Nephron (organoid): ENCODE results near the gene OLFML2B.

Source experiments
- H3K27ac Mint-ChIP-seq, 3 experiments: 2 replicates each; pipeline ENCODE4 v1.8.0; 2020; ENCODE audit warnings: mixed read lengths in 3 of 3, mild to moderate bottlenecking in 2 of 3, moderate library complexity in 1 of 3
- H3K27me3 Mint-ChIP-seq: 2 replicates; pipeline ENCODE4 v1.8.0; 2021; ENCODE audit warnings: low read depth, mild to moderate bottlenecking, moderate library complexity, mixed read lengths
- H3K36me3 Mint-ChIP-seq: 2 replicates; pipeline ENCODE4 v1.8.0; 2020; ENCODE audit warnings: low read depth, mixed read lengths
- H3K4me1 Mint-ChIP-seq: 2 replicates; pipeline ENCODE4 v1.8.0; 2020; ENCODE audit warnings: mixed read lengths
- H3K4me3 Mint-ChIP-seq, 3 experiments: 2 replicates each; pipeline ENCODE4 v1.8.0; 2020; ENCODE audit warnings: mild to moderate bottlenecking in 3 of 3, mixed read lengths in 3 of 3, moderate library complexity in 2 of 3
- H3K9me3 Mint-ChIP-seq: 2 replicates; pipeline ENCODE4 v1.8.0; 2020; ENCODE audit warnings: mixed read lengths
- CTCF ChIP-seq, 3 experiments: fragments of 200-600 bp; sonication (generic); IDR thresholded peaks; one replicate each; pipeline ENCODE4 v1.5.0; 2021; ENCODE audit warnings: antibody characterized with exemption in 3 of 3; ENCODE audit not compliant: unreplicated experiment in 3 of 3

The OLFML2B gene

GRCh38 chr1:161948435-161948834 is 75.2 kb downstream of the OLFML2B start:
- peaks cover 23% of the 10 kb centered on the region for H3K36me3 Mint-ChIP-seq
- H3K4me1 Mint-ChIP-seq, result peaks cover 34% of the 10 kb centered on the region
- H3K9me3 Mint-ChIP-seq, result no peaks in the 10 kb centered on the region
- no peaks in the 10 kb centered on the region for H3K27me3 Mint-ChIP-seq
- H3K4me3 Mint-ChIP-seq, result no peak overlapping the region
- TF ChIP-seq CTCF (IDR thresholded peaks at IDR 0.05; ENCODE audit: unreplicated experiment in 3 of 3), result no peak
- peak overlapping the region in 2 of 3 experiments; percentile 23 to 33 for H3K27ac Mint-ChIP-seq

- no peak for TF ChIP-seq CTCF (IDR thresholded peaks at IDR 0.05; ENCODE audit: unreplicated experiment in 3 of 3)
- H3K36me3 Mint-ChIP-seq, result peaks cover 21% of the 10 kb centered on the region
- H3K9me3 Mint-ChIP-seq, result no peaks in the 10 kb centered on the region
- peak overlapping the region in 1 of 3 experiments; percentile 45 for H3K27ac Mint-ChIP-seq
- H3K4me1 Mint-ChIP-seq, result peaks cover 33% of the 10 kb centered on the region
- H3K27me3 Mint-ChIP-seq, result no peaks in the 10 kb centered on the region
- no peak overlapping the region for H3K4me3 Mint-ChIP-seq
These were observed 77.3 kb downstream of the OLFML2B start for GRCh38 chr1:161946071-161946987.

GRCh38 chr1:161945306-161946060 is 78.2 kb downstream of the OLFML2B start:
- no peak for TF ChIP-seq CTCF (IDR thresholded peaks at IDR 0.05; ENCODE audit: unreplicated experiment in 3 of 3)
- peaks cover 21% of the 10 kb centered on the region for H3K36me3 Mint-ChIP-seq
- no peak overlapping the region for H3K4me3 Mint-ChIP-seq
- H3K4me1 Mint-ChIP-seq, result peaks cover 36% of the 10 kb centered on the region
- H3K27ac Mint-ChIP-seq, result no peak overlapping the region
- no peaks in the 10 kb centered on the region for H3K9me3 Mint-ChIP-seq
- H3K27me3 Mint-ChIP-seq, result no peaks in the 10 kb centered on the region

- Mint-ChIP-seq H3K4me1 (peaks cover 26% of the 10 kb centered on the region), H3K9me3 (no peaks in the 10 kb centered on the region), H3K27ac (no peak overlapping the region), H3K27me3 (no peaks in the 10 kb centered on the region), H3K4me3 (no peak overlapping the region), H3K36me3 (peaks cover 17% of the 10 kb centered on the region)
- TF ChIP-seq CTCF (IDR thresholded peaks at IDR 0.05; ENCODE audit: unreplicated experiment in 3 of 3), result no peak
These were observed 79.3 kb downstream of the OLFML2B start for GRCh38 chr1:161944381-161944780.

GRCh38 chr1:161943737-161944136 is 79.9 kb downstream of the OLFML2B start:
- Mint-ChIP-seq H3K27ac (no peak overlapping the region), H3K36me3 (peaks cover 17% of the 10 kb centered on the region), H3K4me3 (no peak overlapping the region), H3K4me1 (peaks cover 23% of the 10 kb centered on the region), H3K27me3 (no peaks in the 10 kb centered on the region), H3K9me3 (no peaks in the 10 kb centered on the region)
- no peak for TF ChIP-seq CTCF (IDR thresholded peaks at IDR 0.05; ENCODE audit: unreplicated experiment in 3 of 3)
